Neural cell (in vitro differentiated cells): Measurements from ENCODE around the gene DESI2.

Source experiments
- CTCF ChIP-seq: fragments of 450-650 bp; IDR thresholded peaks from 2 replicates; pipeline ENCODE4 v1.5.1; 2014; ENCODE audit warnings: antibody characterized with exemption, mild to moderate bottlenecking, moderate library complexity; ENCODE audit not compliant: poor library complexity, severe bottlenecking
- EP300 ChIP-seq: fragments of 450-650 bp; conservative IDR thresholded peaks from 2 replicates; pipeline ENCODE4 v1.6.1; 2014; ENCODE audit warnings: antibody characterized with exemption, mild to moderate bottlenecking, moderate library complexity; ENCODE audit not compliant: poor library complexity, severe bottlenecking
- RAD21 ChIP-seq: fragments of 450-650 bp; conservative IDR thresholded peaks from 2 replicates; pipeline ENCODE4 v1.6.1; 2014; ENCODE audit warnings: antibody characterized with exemption, mild to moderate bottlenecking, moderate library complexity
- TAF1 ChIP-seq: IDR thresholded peaks from 2 replicates; pipeline ENCODE4 v1.6.1; 2012; ENCODE audit warnings: low read depth

GRCh38 chr1:244730934-244731434 lies 78.1 kb downstream of the DESI2 start:
- TF ChIP-seq TAF1 (no peak), EP300 (no peak), CTCF (no peak), RAD21 (no peak)
